Fibroblast of lung (primary cell): ENCODE results near the gene CLCN7.

Experiments used
- EZH2 ChIP-seq: IDR thresholded peaks from 2 replicates; pipeline ENCODE4 v1.5.1; 2012; ENCODE audit warnings: low read length, control low read depth, mild to moderate bottlenecking; ENCODE audit errors: missing control alignments
- TF ChIP-seq, protein P1 (sequence below), 2 donors: IDR thresholded peaks in 1 of 2; conservative IDR thresholded peaks in 1 of 2; 1 replicate in 1 of 2; 2 replicates in 1 of 2; pipeline ENCODE4 v1.5.1; 2011 to 2012; ENCODE audit warnings: low read length in 2 of 2, control low read depth in 1 of 2, inconsistent platforms in 1 of 2, low read depth in 1 of 2, mild to moderate bottlenecking in 1 of 2

DNA sequence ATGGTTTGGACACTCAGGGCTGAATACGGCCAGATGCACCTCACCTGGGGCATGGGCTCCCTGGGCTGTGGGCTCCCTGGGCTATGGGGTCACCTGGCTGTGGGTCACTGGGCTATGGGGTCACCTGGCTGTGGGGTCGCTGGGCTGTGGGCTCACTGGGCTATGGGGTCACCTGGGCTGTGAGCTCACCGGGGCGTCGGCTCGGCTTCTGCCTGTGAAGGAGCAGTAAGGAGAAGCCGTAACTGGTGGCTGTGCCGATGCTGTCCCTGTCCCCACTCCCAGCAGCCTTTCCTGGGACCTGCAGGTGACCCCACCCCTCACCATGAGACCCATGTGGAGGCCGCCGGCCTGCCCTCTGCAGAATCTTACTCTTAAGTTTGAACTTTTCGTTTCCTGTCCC, 45.8 kb downstream of the CLCN7 start:
- TF ChIP-seq, protein P1, sequence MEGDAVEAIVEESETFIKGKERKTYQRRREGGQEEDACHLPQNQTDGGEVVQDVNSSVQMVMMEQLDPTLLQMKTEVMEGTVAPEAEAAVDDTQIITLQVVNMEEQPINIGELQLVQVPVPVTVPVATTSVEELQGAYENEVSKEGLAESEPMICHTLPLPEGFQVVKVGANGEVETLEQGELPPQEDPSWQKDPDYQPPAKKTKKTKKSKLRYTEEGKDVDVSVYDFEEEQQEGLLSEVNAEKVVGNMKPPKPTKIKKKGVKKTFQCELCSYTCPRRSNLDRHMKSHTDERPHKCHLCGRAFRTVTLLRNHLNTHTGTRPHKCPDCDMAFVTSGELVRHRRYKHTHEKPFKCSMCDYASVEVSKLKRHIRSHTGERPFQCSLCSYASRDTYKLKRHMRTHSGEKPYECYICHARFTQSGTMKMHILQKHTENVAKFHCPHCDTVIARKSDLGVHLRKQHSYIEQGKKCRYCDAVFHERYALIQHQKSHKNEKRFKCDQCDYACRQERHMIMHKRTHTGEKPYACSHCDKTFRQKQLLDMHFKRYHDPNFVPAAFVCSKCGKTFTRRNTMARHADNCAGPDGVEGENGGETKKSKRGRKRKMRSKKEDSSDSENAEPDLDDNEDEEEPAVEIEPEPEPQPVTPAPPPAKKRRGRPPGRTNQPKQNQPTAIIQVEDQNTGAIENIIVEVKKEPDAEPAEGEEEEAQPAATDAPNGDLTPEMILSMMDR (conservative IDR thresholded peaks at IDR 0.05 in 1 of 2, IDR thresholded peaks at IDR 0.05 in 1 of 2; ENCODE audit: low read depth in 1 of 2, low read length in 2 of 2), result no peak
- no peak for TF ChIP-seq EZH2
